Panc1 (cell line): ENCODE results near the gene DAGLA.

Experiments
- CTCF ChIP-seq: fragments of 450-650 bp; IDR thresholded peaks from 2 replicates; pipeline ENCODE4 v1.5.1; 2017; ENCODE audit warnings: mild to moderate bottlenecking
- POLR2AphosphoS5 ChIP-seq: IDR thresholded peaks from 2 replicates; pipeline ENCODE4 v1.6.1; 2012; ENCODE audit warnings: mild to moderate bottlenecking, low read depth, low read length, moderate library complexity
- REST ChIP-seq, 2 experiments: IDR thresholded peaks; 2 replicates each; pipeline ENCODE4 v1.6.1; 2011 to 2012; ENCODE audit warnings: low read depth in 2 of 2, control low read depth in 1 of 2, low read length in 1 of 2, mild to moderate bottlenecking in 1 of 2, moderate library complexity in 1 of 2; ENCODE audit not compliant: insufficient read depth in 1 of 2
- SIN3A ChIP-seq: IDR thresholded peaks from 2 replicates; pipeline ENCODE4 v1.6.1; 2012; ENCODE audit warnings: low read depth, mild to moderate bottlenecking, low read length, moderate library complexity, borderline replicate concordance; ENCODE audit not compliant: insufficient read depth
- TCF7L2 ChIP-seq: IDR thresholded peaks from 2 replicates; pipeline ENCODE4 v1.6.1; 2011; ENCODE audit warnings: mild to moderate bottlenecking, low read depth, low read length, inconsistent platforms

- TF ChIP-seq CTCF = no peak
- no peak for TF ChIP-seq POLR2AphosphoS5
- no peak for TF ChIP-seq TCF7L2
- no peak for TF ChIP-seq REST (IDR thresholded peaks at IDR 0.05; ENCODE audit: insufficient read depth in 1 of 2, low read depth in 2 of 2, low read length in 1 of 2)
- no peak for TF ChIP-seq SIN3A
Observed at GRCh38 chr11:61666684-61667297, 13.4 kb upstream of the DAGLA start.
